WERI-Rb-1 (cell line): ENCODE measurements around the gene CCM2.

ENCODE experiments used
- DNase-seq: peaks from one replicate; pipeline ENCODE4 v3.0.0-alpha.2; 2020
- H3K27ac ChIP-seq: fragments of 250-450 bp; sonication (Bioruptor Pico); 2 replicates; pipeline ENCODE4 v1.5.1; 2020; ENCODE audit warnings: mild to moderate bottlenecking, moderate library complexity
- H3K27me3 ChIP-seq: fragments of 250-450 bp; sonication (Bioruptor Pico); 2 replicates; pipeline ENCODE4 v1.5.1; 2021; ENCODE audit warnings: mild to moderate bottlenecking, low read depth, moderate library complexity; ENCODE audit not compliant: insufficient read depth, severe bottlenecking
- H3K36me3 ChIP-seq: fragments of 250-450 bp; sonication (Bioruptor Pico); 2 replicates; pipeline ENCODE4 v1.5.1; 2020; ENCODE audit warnings: mild to moderate bottlenecking, moderate library complexity
- H3K4me3 ChIP-seq: 2 replicates; pipeline ENCODE4 v1.5.1; 2011; ENCODE audit warnings: low read depth, mild to moderate bottlenecking, control low read depth, low read length
- H3K9me3 ChIP-seq: fragments of 250-450 bp; sonication (Bioruptor Pico); 2 replicates; pipeline ENCODE4 v1.5.1; 2021; ENCODE audit warnings: mild to moderate bottlenecking, moderate library complexity; ENCODE audit not compliant: severe bottlenecking
- TF ChIP-seq, protein P1 (sequence below): IDR thresholded peaks from 2 replicates; pipeline ENCODE4 v1.5.1; 2011; ENCODE audit warnings: low read depth, mild to moderate bottlenecking, control low read depth, inconsistent platforms, low read length

The CCM2 gene

DNA sequence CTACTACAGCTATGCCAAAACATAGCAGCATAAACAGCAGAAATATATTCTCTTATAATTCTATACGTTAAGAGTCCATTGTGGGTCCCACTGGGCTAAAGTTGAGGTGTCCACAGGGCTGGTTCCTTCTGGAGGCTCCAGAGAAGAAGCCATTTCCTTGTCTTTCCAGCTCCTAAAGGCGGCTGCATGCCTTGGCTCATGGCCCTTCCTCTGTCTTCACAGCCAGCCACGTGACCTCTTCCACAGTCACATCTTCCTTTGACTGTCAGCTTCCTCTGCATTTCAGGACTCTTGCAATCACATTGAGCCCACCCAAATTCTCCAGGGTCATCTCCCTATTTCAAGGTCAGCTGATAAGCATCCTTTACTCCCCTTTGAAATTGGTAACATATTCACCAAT, 71.5 kb downstream of the CCM2 start:
- Histone ChIP-seq H3K27me3 (no peaks in the 10 kb centered on the region), H3K4me3 (no peak overlapping the region), H3K9me3 (no peaks in the 10 kb centered on the region), H3K27ac (no peak overlapping the region), H3K36me3 (peaks cover 45% of the 10 kb centered on the region)
- no peak for DNase-seq
- TF ChIP-seq, protein P1, sequence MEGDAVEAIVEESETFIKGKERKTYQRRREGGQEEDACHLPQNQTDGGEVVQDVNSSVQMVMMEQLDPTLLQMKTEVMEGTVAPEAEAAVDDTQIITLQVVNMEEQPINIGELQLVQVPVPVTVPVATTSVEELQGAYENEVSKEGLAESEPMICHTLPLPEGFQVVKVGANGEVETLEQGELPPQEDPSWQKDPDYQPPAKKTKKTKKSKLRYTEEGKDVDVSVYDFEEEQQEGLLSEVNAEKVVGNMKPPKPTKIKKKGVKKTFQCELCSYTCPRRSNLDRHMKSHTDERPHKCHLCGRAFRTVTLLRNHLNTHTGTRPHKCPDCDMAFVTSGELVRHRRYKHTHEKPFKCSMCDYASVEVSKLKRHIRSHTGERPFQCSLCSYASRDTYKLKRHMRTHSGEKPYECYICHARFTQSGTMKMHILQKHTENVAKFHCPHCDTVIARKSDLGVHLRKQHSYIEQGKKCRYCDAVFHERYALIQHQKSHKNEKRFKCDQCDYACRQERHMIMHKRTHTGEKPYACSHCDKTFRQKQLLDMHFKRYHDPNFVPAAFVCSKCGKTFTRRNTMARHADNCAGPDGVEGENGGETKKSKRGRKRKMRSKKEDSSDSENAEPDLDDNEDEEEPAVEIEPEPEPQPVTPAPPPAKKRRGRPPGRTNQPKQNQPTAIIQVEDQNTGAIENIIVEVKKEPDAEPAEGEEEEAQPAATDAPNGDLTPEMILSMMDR: no peak

DNA sequence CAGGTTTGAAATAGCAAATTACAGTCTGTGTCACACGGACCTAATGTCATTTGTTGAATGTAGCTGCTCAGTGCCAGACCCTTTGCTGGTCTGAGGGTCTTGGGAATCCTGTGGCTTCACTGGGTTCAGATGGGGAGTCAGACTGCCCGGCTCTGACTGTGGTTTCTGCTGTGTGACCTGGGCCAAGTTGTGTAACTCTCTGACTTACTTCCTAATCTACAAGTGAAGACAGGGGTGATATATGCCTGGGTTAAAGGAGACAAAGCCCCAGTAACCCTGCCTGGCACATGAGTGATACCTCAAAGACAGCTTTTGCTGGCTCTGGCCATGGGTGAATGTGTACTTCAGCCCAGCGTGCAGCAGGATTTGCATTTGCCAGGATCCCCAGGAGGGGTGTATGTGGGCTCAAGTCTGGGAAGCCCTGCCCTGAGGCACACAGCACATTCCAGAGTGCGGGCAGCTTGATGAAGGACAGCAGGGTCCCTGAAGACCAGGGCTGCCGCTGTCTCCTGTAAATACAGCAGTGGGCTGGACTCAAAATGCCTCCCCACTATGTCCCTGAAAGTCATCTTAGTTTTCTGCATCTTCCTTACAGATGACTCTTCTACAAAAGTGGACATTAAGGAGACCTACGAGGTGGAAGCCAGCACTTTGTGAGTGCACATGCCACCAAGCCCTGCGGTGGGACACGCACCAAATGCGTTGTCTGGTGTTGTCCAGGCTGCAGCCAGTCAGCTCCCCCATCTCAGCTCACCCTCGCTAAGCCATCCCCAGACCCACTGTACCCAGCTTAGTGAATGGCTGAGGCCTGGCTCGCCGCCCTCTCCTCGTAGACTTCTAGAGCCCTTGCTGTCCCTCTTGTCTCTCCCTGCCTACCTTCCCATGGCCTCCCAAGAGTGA, 72.4 kb downstream of the CCM2 start:
- no peak for DNase-seq
- no peaks in the 10 kb centered on the region for H3K9me3 ChIP-seq
- TF ChIP-seq, protein P1: no peak
- no peak overlapping the region for H3K27ac ChIP-seq
- no peaks in the 10 kb centered on the region for H3K27me3 ChIP-seq
- H3K4me3 ChIP-seq: no peak overlapping the region
- peaks cover 48% of the 10 kb centered on the region for H3K36me3 ChIP-seq

DNA sequence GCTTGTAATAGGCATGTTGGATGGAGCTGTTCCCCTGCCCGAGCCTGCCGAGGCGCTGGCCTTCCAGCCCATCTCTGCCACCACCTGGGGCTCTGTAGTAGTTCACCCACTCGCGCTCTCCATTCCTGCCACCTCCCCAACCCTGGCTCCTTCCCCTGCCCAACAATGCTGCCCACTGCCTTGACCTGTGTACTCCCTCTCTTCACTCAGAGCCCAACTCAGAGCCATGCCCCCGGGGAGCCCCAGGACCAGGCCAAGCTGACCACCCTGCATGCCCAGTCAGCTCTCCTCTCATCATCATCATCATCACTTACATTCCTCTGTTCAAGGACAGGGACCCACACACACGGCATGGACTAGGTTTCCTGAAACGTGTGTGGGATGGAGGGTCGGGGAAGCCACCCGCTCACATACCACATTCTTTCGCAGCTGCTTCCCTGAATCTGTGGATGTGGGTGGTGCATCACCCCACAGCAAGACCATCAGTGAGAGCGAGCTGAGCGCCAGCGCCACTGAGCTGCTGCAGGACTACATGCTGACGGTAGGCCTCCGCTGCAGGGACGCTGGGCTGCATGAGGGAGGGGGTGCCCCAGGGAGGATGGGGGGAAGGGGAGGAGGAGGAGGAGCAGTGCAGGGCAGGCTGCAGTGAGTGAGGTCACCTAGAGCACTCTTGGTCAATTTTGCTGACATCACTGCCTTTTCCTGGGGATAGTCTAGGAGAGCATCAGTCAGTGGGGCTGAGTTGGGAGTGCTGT, 73.2 kb downstream of the CCM2 start:
- Histone ChIP-seq H3K27ac (no peak overlapping the region), H3K4me3 (no peak overlapping the region), H3K27me3 (no peaks in the 10 kb centered on the region), H3K9me3 (no peaks in the 10 kb centered on the region), H3K36me3 (peaks cover 41% of the 10 kb centered on the region)
- TF ChIP-seq, protein P1: peak; percentile 37; the same call in 1 of the 2 replicates
- no peak for DNase-seq

DNA sequence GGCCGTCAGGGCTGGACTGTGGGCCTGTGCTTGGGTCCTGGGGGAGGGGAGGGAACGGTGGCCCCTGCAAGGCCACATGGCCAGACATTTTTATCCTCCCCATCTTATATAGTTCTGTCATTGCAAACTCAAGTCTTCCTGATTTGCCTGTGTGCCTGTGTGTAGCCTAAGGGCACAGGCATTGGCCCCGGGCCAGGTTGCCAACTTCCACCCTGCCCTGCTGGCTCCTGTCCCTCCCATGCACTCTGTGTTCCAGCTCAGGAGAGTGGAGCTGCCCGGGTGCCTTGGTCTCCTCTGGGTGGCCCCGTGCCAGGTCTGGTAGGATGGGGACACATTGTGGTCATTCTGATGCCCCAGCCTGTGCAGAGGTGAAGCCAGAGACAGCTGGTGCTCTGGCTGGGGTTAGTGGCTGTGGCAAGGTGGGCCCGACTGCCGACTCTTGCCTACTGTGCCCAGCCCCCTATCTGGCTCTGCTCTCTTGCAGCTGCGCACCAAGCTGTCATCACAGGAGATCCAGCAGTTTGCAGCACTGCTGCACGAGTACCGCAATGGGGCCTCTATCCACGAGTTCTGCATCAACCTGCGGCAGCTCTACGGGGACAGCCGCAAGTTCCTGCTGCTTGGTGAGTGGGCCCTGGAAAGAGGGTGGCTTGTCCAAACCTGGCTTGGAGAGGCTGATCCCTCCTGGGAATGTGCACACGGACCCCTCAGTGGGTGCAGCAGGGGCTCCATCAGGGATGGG, 74.0 kb downstream of the CCM2 start:
- Histone ChIP-seq H3K27me3 (no peaks in the 10 kb centered on the region), H3K36me3 (peaks cover 40% of the 10 kb centered on the region), H3K4me3 (no peak overlapping the region), H3K9me3 (no peaks in the 10 kb centered on the region), H3K27ac (no peak overlapping the region)
- DNase-seq: no peak
- TF ChIP-seq, protein P1: no peak

DNA sequence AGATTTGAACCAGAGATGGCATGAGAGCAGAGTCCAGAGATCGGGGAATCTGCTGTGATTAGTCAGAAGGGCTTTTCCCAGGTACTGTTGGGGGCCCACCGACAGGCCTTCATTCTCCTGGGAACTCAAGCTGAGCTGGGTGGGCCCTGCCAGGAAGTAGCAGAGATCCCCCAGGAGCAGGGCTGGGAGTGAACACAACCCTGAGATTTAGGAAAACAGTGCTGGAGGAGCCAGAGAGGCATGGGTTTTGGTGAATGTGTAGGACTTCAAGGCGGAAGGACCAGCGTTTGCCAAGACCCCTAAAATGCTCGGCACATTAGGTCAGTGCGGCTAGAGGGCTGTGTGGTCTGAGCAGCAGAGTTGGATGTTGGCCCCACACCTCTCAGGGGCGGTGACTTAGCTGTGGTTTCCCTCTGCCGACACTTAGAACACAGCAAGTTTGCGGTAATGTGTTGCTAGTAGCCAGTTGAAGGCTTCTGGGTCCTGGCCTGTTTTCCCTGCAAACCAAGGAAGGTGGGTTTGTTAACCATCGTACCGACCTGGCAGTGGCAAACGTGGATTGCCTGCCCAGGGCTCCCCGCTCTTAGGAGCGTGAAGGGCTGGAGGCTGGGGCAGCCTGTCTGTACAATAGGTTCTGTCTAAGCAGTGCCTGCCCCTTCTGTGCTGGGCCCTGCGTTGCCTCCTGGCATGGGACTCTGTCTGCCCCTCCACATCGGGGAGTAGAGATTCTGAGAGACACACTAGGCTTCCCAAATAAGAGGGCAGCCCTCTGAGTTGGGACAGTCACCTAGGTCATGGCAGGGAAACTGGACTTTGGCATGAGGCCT, 74.7 kb downstream of the CCM2 start:
- TF ChIP-seq, protein P1: no peak
- Histone ChIP-seq H3K4me3 (no peak overlapping the region), H3K9me3 (no peaks in the 10 kb centered on the region), H3K36me3 (peaks cover 40% of the 10 kb centered on the region), H3K27me3 (no peaks in the 10 kb centered on the region), H3K27ac (no peak overlapping the region)
- no peak for DNase-seq
